Spleen (tissue), 11 donors: ENCODE data around the gene BFAR. TPM values are rescaled to one million over a fixed set of nuclear protein-coding genes. Genes with fewer than 3 reads are reported as not detected.
A peak's percentile ranks its signal among the peaks of the same experiment; 100 is the strongest.

Experiments used
- DNase-seq: peaks from one replicate; pipeline ENCODE4 v3.0.0-alpha.2; 2020
- H3K27ac ChIP-seq, 8 donors: fragments of 200-600 bp; sonication (generic) in 7 of 8; 1 replicate in 4 of 8; 2 replicates in 4 of 8; pipeline versions ENCODE4 v1.5.0 to v1.8.0; 2016 to 2021; ENCODE audit warnings: inconsistent platforms in 4 of 8, mild to moderate bottlenecking in 4 of 8, moderate library complexity in 1 of 8
- H3K27me3 ChIP-seq, 7 donors: fragments of 200-600 bp; sonication (generic) in 6 of 7; replicated peaks in 1 of 7; 1 replicate in 4 of 7; 2 replicates in 3 of 7; pipeline versions ENCODE4 v1.5.0 to v1.8.0; 2016 to 2021; ENCODE audit warnings: inconsistent platforms in 3 of 7, mild to moderate bottlenecking in 1 of 7
- H3K36me3 ChIP-seq, 6 donors: fragments of 200-600 bp; sonication (generic) in 5 of 6; 1 replicate in 4 of 6; 2 replicates in 2 of 6; pipeline versions ENCODE4 v1.5.0 to v1.8.0; 2016 to 2021; ENCODE audit warnings: inconsistent platforms in 2 of 6
- H3K4me1 ChIP-seq, 6 donors: fragments of 200-600 bp; sonication (generic) in 5 of 6; 1 replicate in 3 of 6; 2 replicates in 3 of 6; pipeline versions ENCODE4 v1.5.0 to v1.8.0; 2016 to 2021; ENCODE audit warnings: inconsistent platforms in 3 of 6
- H3K4me3 ChIP-seq, 8 donors: fragments of 200-600 bp; sonication (generic) in 7 of 8; 1 replicate in 4 of 8; 2 replicates in 4 of 8; pipeline versions ENCODE4 v1.5.0 to v1.8.0; 2016 to 2021; ENCODE audit warnings: inconsistent platforms in 4 of 8, mild to moderate bottlenecking in 4 of 8, moderate library complexity in 2 of 8
- H3K9me3 ChIP-seq, 8 donors: fragments of 200-600 bp; sonication (generic) in 7 of 8; 1 replicate in 4 of 8; 2 replicates in 4 of 8; pipeline versions ENCODE4 v1.5.0 to v1.8.0; 2016 to 2021; ENCODE audit warnings: inconsistent platforms in 4 of 8
- POLR2A ChIP-seq, 3 donors: fragments of 450-650 bp; IDR thresholded peaks; one replicate each; pipeline ENCODE4 v1.5.1; 2017; ENCODE audit warnings: antibody characterized with exemption in 3 of 3, mild to moderate bottlenecking in 1 of 3
- POLR2AphosphoS5 ChIP-seq, 3 donors: sonication (generic); formaldehyde crosslinking; IDR thresholded peaks; one replicate each; pipeline ENCODE4 v1.5.1; 2017; ENCODE audit warnings: antibody characterized with exemption in 3 of 3
- WGBS, 5 donors: extraction: QIAGEN DNeasy Blood & Tissue Kit in 3 of 5; methylation state at CpG; one replicate each; pipeline versions ENCODE4 v1.1.5 to v1.1.7; 2013 to 2018; 5-methylcytosine and 5-hydroxymethylcytosine counted together
- intact Hi-C: fragments of 100-400 bp; cut with DNase I; formaldehyde crosslinking; loops from one replicate; pipeline ENCODE4 v1.15.0; 2023; ENCODE audit warnings: low total_unique reads
- polyA plus RNA-seq, 3 donors: library from polyadenylated mRNA; stranded (reverse); fragments of 200-250 nt; gene quantifications; one replicate each; pipeline ENCODE4 v1.2.1, GENCODE V29; 2013
- total RNA-seq, 7 donors: library from RNA; depleted of rRNA in 3 of 7; stranded (reverse); fragments of >200 nt in 3 of 7; fragmentation: NEBNext Ultra II Directional in 4 of 7; extraction: Animal tissue kit (Norgen Biotek cat#: 25700) in 4 of 7; gene quantifications; one replicate each; pipeline versions ENCODE4 v1.1.0 to v1.2.1, GENCODE V29; 2016 to 2021
- TF ChIP-seq, protein P1 (sequence below), 11 experiments: fragments of 200-600 bp in 7 of 11; fragments of 450-650 bp in 4 of 11; sonication (generic) in 4 of 11; IDR thresholded peaks in 8 of 11; conservative IDR thresholded peaks in 3 of 11; 1 replicate in 7 of 11; 2 replicates in 4 of 11; pipeline versions ENCODE4 v1.4.0 to v1.8.0; 2016 to 2021; ENCODE audit warnings: antibody characterized with exemption in 11 of 11, inconsistent platforms in 4 of 11, mild to moderate bottlenecking in 1 of 11
- donor health status: healthy with polysubstance abuse.
- donor health status: DM: no; HTN: no; CAD: no; lungs with moderate emphysema.
- donor health status: DM: no; HTN: no; CAD: no.
- donor health status: Bipolar disorder and iron deficiency.
- donor health status: healthy.
- donor health status: DM: no; HTN: no; CAD: no.
- donor health status: DM: yes; HTN: yes; CAD: no.

The BFAR gene
- total and polyA plus RNA-seq, 10 donors, result 24.6 to 68.7 (median 55.3) TPM

DNA sequence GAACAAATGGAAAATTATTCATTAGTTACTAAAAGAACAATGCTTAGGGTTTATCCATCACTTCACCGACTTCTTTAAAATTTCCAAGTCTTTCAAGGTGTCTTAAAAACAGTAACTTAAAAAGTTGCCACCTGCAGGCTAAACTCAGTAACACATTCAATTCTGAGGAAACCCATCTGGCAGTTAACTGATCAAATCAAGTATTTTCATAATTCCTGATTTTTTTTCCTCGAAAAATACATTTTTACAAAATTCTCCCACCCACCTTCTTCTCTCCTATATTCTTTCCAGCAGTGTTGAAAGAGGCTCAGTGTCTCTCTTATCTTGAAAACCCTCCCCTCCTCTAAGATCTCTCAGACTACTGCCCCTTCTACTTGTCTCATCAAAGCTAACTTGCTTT, 32.6 kb upstream of the BFAR start:
- DNase-seq, result no peak
- Histone ChIP-seq H3K27me3 (no peaks in the 10 kb centered on the region), H3K27ac (no peak overlapping the region), H3K4me1 (no peaks in the 10 kb centered on the region), H3K4me3 (no peak overlapping the region), H3K36me3 (peaks cover 4 to 100% (median 82%) of the 10 kb centered on the region in 6 donors), H3K9me3 (no peaks in the 10 kb centered on the region)
- intact Hi-C loops, result no loop called here
- TF ChIP-seq, protein P1, sequence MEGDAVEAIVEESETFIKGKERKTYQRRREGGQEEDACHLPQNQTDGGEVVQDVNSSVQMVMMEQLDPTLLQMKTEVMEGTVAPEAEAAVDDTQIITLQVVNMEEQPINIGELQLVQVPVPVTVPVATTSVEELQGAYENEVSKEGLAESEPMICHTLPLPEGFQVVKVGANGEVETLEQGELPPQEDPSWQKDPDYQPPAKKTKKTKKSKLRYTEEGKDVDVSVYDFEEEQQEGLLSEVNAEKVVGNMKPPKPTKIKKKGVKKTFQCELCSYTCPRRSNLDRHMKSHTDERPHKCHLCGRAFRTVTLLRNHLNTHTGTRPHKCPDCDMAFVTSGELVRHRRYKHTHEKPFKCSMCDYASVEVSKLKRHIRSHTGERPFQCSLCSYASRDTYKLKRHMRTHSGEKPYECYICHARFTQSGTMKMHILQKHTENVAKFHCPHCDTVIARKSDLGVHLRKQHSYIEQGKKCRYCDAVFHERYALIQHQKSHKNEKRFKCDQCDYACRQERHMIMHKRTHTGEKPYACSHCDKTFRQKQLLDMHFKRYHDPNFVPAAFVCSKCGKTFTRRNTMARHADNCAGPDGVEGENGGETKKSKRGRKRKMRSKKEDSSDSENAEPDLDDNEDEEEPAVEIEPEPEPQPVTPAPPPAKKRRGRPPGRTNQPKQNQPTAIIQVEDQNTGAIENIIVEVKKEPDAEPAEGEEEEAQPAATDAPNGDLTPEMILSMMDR (IDR thresholded peaks at IDR 0.05 in 8 of 11, conservative IDR thresholded peaks at IDR 0.05 in 3 of 11), result peak in 7 of 11 experiments; percentile 13 to 54 (median 38)
- TF ChIP-seq POLR2A (IDR thresholded peaks at IDR 0.05) (no peak), POLR2AphosphoS5 (IDR thresholded peaks at IDR 0.05) (no peak)
- WGBS, 5 donors, result 66 to 81% (median 78%) methylated on average over 2 of the region's 2 CpGs

DNA sequence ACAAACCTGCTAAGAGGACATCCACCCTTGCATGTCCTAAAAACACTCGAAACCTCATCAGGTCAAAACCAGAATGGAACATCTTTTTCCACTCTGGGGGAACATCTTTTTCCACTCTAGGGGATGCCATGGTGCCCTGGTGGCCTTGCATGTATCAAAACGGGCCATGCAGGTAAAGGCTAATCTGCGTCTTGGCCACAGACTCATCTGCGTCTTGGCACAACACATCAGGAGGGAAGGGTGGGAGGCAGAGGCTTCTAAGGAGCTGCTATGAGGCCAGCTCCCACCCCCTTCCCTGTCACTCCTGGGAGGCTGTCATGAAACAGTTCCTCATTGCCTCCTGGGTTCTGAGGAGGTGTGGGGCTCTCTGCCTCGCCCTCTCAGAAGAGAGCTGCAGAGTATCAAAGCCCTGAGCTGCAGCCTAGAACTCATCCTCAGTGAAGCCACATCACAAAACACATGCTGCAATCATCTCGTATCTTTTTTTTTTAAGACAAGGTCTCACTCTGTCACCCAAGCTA, 30.2 kb upstream of the BFAR start:
- TF ChIP-seq POLR2A (IDR thresholded peaks at IDR 0.05), result no peak
- TF ChIP-seq, protein P1 (IDR thresholded peaks at IDR 0.05 in 8 of 11, conservative IDR thresholded peaks at IDR 0.05 in 3 of 11), result no peak
- no peak for TF ChIP-seq POLR2AphosphoS5 (IDR thresholded peaks at IDR 0.05)
- 80 to 92% (median 91%) methylated on average over 6 of the region's 6 CpGs for WGBS, 5 donors
- H3K4me1 ChIP-seq, result peaks cover 0 to 16% (median 2%) of the 10 kb centered on the region in 6 donors
- no peak for DNase-seq
- intact Hi-C loops, result no loop called here
- no peak overlapping the region for H3K27ac ChIP-seq
- no peak overlapping the region for H3K4me3 ChIP-seq
- peaks cover 4 to 100% (median 90%) of the 10 kb centered on the region in 6 donors for H3K36me3 ChIP-seq
- no peaks in the 10 kb centered on the region for H3K27me3 ChIP-seq
- H3K9me3 ChIP-seq, result no peaks in the 10 kb centered on the region

DNA sequence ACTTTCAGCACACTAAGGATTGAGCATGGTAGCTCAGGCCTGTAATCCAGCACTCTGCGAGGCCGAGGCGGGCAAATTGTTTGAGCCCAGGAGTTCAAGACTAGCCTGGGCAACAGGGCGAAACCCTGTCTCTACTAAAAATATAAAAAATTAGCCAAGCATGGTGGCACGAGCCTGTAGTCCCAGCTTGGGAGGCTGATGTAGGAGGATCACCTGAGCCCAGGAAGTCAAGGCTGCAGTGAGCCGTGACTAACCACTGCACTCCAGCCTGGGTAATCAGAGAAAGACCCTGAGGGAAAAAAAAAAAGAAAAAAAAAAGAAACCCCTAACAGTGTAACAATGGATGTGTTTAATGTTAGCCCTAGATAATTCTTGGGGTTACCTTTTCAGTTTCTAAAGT, 26.6 kb upstream of the BFAR start:
- intact Hi-C loops, result no loop called here
- no peak for DNase-seq
- WGBS, 5 donors, result 69 to 87% (median 75%) methylated on average over 6 of the region's 6 CpGs
- Histone ChIP-seq H3K4me1 (peaks cover 0 to 33% (median 13%) of the 10 kb centered on the region in 6 donors), H3K36me3 (peaks cover 0 to 100% (median 93%) of the 10 kb centered on the region in 6 donors), H3K9me3 (no peaks in the 10 kb centered on the region), H3K4me3 (no peak overlapping the region), H3K27ac (no peak overlapping the region), H3K27me3 (no peaks in the 10 kb centered on the region)
- TF ChIP-seq, protein P1 (IDR thresholded peaks at IDR 0.05 in 8 of 11, conservative IDR thresholded peaks at IDR 0.05 in 3 of 11), result no peak
- TF ChIP-seq POLR2AphosphoS5 (IDR thresholded peaks at IDR 0.05) (no peak), POLR2A (IDR thresholded peaks at IDR 0.05) (no peak)

DNA sequence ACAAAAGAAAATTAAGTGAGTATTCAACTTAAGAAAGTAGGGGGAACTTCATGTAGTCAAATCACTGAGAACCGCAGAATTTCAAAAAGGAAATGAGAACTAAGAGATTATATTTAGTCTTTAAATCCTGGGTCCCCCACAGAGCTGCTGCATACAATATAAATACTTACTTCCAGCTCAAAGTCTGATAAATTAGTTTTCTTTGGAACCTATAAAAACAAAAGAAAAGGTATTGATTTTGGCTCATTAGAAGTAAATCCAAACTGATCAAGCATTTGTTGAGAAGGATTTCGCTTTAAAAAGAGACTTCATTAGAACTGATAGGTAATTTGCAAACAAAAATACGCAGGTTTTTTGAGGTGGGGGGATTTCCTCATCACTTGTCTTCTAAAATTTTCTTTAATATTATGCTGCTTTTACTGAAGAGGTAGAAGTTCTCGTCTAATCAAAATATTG, 24.6 kb upstream of the BFAR start:
- intact Hi-C loops, result no loop called here
- H3K4me1 ChIP-seq, result peaks cover 0 to 33% (median 13%) of the 10 kb centered on the region in 6 donors
- H3K27ac ChIP-seq, result no peak overlapping the region
- no peak for TF ChIP-seq POLR2A (IDR thresholded peaks at IDR 0.05)
- TF ChIP-seq POLR2AphosphoS5 (IDR thresholded peaks at IDR 0.05), result no peak
- TF ChIP-seq, protein P1 (IDR thresholded peaks at IDR 0.05 in 8 of 11, conservative IDR thresholded peaks at IDR 0.05 in 3 of 11), result no peak
- WGBS, 5 donors, result 63 to 79% (median 75%) methylated on average over 4 of the region's 4 CpGs
- H3K4me3 ChIP-seq, result no peak overlapping the region
- no peaks in the 10 kb centered on the region for H3K9me3 ChIP-seq
- no peak for DNase-seq
- no peaks in the 10 kb centered on the region for H3K27me3 ChIP-seq
- H3K36me3 ChIP-seq, result peaks cover 3 to 100% (median 88%) of the 10 kb centered on the region in 6 donors
